IPS-18c (cell line): Measurements from ENCODE around the gene EEF2KMT.
"Not testable (repeated sequence)": the region's sequence is repeated elsewhere in the genome, so short reads cannot be mapped to it uniquely, and the experiment has no call there.

Source experiments
- H3K4me3 ChIP-seq: 2 replicates; pipeline ENCODE4 v1.7.0; 2013; ENCODE audit warnings: low read depth, mild to moderate bottlenecking, low read length, moderate library complexity; ENCODE audit not compliant: insufficient read depth
- H3K9me3 ChIP-seq: one replicate; pipeline ENCODE4 v1.6.1; 2013; ENCODE audit warnings: mild to moderate bottlenecking, low read length, moderate library complexity; ENCODE audit not compliant: control insufficient read depth, insufficient read depth

Gene EEF2KMT

DNA sequence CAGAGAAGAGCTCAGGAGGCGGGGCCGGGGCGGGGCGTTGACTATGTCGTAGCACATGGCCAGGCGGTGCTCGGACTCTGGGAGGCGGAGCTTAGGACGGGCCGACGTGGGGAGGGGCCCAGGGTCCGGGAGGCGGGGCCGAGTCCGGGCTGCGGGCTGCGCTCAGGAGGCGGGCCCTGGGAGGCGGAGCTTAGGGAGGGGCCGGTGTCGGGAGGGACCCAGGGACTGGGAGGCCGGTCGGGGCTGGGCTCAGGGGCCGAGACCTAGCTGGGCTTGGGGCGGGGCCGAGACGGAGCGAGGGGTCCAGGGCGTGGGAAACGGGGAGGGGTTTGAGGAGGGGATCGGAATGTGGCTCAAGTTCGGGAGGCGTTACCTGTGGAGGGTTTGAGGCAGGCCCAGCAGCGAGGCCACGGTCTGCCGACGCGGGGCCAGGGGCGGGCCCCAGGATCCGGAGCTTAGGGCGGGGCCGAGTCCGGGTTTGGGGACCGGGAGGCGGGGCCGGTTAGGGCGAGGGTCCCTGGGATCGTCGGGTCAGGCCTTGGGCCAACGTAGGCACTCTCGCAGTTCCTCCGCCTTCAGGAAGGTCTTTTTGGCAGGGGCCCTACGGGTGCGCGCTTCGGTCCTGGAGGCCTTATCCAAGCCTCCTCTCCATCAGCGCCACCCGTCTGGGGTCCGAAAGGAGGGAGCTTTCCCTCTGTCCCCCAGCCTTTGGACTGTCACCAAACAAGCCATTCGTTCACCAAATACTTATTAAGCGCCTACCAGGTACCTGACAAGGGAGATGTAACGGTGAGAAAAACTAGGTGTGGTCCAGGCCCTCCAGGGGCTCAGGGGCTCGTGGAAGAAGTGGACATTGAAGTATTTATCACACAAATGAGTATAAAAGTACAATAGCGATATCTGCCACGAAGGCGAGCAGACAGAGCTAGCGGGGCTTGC lies 895 bp upstream of the EEF2KMT start:
- not testable (repeated sequence) for H3K9me3 ChIP-seq
- H3K4me3 ChIP-seq, result peak overlapping the region; percentile 60; the same call in 1 of the 2 replicates

DNA sequence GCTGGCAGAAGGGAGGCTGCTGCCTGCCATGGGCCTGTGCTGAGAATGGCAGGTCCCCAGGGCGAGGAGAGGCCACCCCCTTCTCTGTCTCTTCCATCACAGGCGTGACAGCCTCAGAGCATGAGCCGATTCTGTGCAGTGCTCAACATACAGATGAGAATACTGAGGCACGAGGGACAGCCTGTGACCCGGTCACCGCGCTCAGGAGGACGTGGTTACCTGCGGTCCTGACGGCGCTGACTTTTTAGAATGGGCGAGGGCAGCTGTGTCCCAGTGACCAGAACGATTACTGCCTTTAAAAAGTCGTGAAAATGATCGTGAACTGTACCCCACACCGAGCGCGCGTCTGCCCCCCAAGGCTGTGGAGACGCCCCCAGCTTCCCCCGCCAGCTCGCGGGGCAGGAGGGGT lies 530 bp downstream of the EEF2KMT start:
- H3K9me3 ChIP-seq, result not testable (repeated sequence)
- H3K4me3 ChIP-seq, result peak overlapping the region; percentile 66

DNA sequence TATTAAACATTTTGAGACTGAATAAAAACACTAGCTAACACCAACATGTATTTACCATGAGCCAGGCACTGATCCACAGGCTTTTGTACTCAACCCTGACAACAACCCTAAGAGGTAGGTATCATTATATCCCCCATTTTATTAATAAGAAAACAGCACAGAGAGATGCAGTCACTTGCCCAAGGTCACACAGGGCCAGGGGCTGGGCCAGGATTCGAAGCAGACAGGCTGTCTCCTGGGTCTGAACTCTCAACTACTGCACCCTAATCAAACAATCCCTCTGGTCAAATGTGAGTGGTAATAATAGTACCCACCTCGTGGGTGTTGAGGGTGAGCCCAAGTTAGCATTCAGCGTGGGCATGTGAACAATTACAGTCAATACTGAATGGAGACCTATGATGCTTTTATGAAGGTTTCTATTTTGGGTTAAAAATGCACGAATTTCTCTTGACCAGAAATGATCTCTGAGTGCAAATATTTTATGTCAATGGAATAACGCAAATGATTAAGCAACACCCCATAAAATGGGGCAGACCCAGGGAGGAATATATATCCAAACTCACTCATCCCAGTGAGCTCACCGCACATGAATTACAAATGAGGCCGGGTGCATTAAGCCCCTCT lies 1.0 kb downstream of the EEF2KMT start:
- not testable (repeated sequence) for H3K9me3 ChIP-seq
- peak overlapping the region; percentile 66 for H3K4me3 ChIP-seq

DNA sequence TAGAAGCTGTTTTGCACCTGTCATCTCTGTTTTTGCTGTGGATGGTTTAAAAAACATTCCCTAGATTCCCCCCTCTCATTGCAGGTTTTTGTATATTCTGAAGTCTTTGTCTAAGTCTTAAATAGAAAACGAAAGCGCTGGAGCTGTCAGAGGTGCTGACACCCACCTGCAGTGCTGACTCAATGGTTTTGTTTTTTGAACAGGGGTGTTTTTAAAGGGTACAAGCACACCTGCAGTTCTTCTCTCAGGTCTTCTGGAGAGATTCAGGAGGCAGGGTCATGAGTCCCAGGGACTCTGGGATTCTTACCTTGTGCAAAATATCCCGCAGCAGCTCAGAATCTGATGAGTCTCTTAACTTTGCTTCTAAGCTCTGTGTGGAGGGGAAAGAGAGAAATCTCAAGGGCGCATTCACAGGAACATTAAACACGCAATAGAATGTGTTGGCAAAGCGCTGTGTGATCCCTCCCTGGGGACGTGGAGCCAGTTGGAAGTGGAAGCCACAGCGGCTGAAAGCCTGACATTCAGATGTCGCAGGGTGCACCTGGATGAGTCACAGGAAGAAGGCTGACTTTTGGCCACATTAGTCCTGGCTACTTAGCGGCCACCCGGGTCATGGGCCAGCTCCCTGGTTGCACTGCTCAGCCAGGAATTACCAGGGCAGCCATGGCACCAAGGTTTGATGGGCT lies 2.3 kb downstream of the EEF2KMT start:
- not testable (repeated sequence) for H3K9me3 ChIP-seq

DNA sequence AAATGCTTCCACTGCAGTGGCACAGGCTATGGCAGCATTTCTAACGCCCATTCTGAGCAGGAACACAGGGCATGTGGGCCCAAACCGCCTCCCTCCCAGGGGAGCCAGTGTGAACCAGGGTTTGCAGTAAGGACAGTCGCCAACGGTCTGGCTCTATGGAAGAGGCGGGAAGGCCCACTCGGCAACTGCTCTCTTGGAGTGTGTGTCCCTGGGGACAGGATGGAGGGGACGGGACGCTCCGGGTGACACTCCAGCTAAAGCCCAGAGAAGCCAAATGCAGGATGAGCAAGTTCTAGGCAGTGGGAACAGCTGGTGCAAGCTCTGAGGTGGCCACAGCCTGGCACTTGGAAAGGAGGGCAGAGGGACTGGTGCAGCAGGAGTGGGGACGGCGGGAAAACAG lies 3.8 kb downstream of the EEF2KMT start:
- not testable (repeated sequence) for H3K9me3 ChIP-seq

More for the DNA sequence above, 2.3 kb downstream of the EEF2KMT start:
- not testable (repeated sequence) for H3K4me3 ChIP-seq

DNA sequence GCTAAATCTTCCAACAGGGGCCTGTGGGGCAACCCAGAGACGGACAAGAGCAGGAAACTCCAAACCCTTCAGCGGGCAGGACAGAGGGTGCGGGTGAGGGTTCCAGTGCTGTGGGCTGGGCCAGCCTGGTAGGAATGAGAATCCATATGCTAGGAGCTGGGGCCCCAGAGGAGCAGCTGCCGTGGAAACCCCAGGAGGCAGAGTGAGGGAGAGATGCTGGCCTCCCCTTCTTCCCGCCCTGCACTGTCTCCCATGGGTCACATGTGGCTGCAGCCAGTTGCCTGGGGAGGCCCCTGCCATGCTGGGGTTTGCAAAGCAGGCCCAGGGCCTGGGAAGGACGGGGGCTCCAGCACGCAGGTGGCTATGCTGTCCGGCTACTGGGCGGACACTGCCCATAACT lies 4.5 kb downstream of the EEF2KMT start:
- not testable (repeated sequence) for H3K9me3 ChIP-seq, H3K4me3 ChIP-seq

More for the DNA sequence above, 3.8 kb downstream of the EEF2KMT start:
- not testable (repeated sequence) for H3K4me3 ChIP-seq

DNA sequence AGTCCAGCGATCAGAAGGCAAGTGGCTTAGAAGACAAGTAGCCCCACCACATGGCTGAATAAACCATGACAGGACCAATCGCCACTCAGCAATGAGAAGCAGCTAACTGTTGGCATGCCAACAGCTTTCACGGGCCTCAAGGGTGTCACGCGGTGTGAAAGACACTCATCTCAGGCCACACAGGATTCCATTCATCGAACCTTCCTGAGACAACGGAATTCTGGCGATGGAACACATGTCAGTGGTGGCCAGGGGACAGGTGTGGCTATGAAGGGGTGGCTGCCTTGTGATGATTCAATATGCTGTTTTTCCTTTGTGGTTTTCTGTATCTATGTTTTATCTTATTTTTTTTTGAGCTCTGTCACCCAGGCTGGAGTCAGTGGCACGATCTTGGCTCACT lies 7.0 kb downstream of the EEF2KMT start:
- not testable (repeated sequence) for H3K9me3 ChIP-seq, H3K4me3 ChIP-seq

DNA sequence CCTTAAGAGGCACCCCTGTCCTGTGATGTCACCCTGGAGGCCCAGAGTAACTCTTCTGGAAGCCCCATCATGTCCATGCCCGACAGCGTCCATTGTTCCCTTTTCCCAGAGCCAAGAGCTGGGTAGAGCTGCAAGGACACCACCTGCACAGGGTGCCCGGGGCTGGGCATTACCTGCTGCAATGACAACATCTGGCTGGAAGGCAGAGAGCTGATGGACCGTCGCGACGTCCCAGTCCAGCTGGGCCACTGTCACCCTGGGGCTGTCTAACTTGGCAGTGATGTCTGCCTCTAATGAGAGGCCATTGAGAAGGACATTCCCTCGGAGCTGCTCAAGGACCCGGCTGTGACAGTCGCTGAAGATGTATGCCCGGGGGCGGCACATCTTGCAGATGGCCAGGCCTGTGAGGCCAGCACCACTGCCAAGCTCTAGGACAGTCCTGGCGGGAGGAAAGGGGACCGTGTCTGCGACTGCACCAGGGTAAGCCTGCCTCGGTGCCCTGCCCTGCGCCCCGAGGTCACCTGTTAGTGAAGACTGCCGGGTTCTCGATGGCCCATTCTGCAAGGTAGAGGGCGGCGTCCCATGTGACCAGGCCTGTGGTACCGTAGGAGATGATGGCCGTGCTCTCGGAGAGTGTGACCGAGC lies 7.6 kb downstream of the EEF2KMT start:
- H3K4me3 ChIP-seq, H3K9me3 ChIP-seq: not testable (repeated sequence)

DNA sequence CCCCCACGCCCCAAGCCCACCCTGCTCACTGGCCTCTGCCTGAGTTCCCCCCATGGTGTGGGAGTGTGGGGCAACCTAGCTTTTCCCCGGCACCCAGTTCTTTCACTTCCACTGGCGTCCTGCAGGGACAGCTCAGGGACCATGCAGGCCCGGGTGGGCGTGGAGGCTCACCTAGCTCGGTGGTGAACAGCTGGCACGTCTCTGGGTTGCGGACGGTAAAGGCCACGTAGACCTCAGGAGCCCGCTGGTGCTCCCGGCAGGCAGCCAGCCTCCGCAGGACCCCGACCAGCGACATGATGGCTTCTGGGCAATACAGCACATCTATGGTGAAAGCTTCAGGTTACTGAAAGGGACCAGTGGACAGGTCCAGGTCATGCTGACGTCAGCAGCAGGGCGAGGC lies 8.7 kb downstream of the EEF2KMT start:
- H3K9me3 ChIP-seq, H3K4me3 ChIP-seq: not testable (repeated sequence)

DNA sequence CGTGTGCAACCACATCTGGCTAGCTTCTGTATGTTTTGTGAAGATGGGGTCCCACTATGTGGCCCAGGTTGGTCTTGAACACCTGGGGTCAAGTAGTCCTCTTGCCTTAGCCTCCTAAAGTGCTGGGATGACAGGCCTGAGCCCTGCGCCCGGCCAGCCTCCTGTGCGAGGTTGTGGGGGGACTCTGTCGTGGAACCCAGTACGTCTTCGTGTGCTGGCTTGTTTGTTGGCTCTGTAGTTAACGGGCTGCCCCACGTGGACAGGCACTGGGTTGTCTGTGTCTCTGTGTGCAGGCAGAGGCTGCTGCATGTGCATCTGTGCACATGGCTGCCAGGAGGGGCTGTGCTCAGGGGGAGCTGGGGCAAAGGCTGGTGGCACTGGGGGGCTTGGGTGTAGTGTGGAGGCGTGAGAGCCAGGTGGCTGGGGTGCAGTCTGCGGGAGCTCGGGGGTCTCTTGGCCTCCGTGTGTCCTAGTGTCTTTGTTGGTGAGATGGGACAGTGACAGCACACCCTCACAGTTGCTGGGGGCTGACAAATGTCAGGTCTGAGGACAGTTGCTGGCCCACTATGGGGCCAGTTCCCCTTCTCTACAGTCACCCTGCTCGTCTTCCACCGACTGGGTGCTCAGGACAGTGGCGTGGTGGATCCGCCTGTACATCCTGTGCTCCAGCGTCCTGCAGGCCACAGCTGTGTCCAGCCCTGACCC lies 9.4 kb downstream of the EEF2KMT start:
- not testable (repeated sequence) for H3K9me3 ChIP-seq, H3K4me3 ChIP-seq

DNA sequence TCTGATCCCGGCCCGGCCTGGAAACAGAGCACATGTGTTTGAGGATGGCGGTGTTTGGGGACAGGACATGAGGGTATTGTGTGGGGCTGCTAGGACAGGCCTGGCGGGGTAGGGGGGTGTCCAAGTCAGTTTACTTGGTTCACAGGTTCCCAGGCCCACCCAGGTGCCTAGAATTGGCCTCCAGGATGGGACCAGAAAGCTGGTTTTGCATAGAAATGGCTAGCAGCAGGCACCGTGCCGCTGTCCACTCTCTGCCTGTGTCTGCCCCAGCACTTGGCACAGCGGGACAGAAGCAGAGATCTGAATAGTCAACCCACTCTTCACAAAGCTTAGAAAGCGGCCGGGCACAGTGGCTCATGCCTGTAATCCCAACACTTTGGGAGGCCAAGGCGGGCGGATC lies 11.9 kb downstream of the EEF2KMT start:
- not testable (repeated sequence) for H3K4me3 ChIP-seq, H3K9me3 ChIP-seq

DNA sequence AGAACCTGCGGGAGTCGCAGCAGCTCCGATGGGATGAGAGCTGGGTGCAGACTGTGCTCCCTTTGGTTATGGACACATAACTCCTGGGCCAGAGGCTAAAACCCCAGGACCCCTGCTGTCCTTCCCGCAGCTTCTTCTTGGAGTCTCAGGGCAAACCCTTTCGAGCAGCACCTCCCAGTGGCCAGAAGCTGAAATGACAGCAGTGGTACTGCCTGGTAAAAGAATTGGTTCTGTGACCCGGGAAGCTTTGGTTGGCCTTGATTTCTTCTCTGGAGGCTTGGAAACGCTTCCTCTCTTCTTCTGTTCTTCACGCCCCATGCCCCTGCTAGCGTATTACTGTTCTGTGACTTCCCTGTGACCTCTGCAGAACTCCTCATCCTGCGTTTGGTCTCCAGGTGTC lies 12.8 kb downstream of the EEF2KMT start:
- not testable (repeated sequence) for H3K4me3 ChIP-seq, H3K9me3 ChIP-seq

DNA sequence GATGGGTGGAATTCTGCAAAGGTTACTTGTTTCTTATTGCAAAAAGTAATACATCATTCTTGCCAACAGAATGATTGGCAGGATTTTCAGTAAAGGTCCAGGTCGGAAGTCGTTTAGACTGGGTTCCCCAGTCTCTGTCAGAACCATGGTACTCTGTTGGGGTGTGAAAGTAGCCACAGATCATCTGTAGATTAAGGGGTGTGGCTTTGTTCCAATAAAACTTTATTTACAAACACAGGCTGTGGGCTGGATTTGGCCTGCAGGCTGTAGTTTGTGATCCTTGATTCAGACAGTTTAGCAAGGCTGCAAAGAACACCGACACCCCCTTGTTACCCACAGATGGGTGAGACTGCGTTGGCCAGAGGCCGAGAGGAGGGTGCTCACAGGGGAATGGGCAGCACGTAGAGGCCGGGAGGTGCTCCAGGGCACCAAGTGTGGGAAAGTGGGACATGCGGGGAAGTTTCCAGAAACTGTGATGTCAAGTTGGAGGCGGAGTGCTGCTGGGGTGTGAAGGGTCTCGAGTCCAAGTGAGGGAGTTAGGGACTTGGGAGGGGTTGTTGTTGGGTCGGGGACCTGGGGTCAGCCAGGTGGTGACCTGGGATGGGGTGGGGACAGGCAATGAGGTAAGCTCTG lies 13.4 kb downstream of the EEF2KMT start:
- H3K9me3 ChIP-seq, H3K4me3 ChIP-seq: not testable (repeated sequence)

DNA sequence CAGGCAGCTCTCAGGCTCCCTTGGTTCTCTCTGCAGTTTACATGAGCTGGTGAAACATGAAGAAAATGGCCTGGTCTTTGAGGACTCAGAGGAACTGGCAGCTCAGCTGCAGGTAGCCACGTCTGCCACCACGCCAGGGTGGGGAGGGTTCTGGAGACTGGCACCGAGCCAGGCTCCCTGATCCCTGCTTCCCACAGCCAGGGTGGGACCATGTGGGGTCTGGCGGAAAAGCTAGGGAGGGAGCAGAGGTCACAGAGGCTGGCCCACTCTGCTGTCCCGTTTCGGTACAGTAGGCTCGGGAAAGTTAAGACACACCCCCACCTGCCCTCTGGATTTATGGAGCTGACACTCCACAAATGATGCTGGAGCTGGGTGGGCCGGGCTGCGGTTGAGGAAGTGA lies 13.9 kb downstream of the EEF2KMT start:
- H3K9me3 ChIP-seq, result not testable (repeated sequence)

DNA sequence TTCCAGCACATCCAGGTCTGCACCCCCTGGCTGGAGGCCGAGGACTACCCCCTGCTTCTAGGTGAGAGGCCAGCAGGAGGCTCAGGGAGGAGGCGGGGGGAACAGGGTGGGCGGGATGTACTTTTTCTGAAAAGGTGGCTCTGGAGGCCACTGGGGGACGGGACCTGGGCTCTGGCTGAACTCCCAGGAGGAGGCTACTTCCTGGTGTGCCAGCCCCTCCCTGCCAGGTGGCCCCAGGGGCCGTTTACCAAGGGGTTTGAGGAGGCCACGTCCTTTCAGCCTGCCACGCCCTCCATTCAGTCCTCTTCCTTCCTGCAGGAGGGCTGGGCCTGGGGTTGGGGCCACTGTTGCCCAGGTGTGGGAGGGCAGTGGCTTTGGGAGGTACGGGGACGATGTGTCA lies 16.6 kb downstream of the EEF2KMT start:
- not testable (repeated sequence) for H3K4me3 ChIP-seq

More for the DNA sequence above, 13.9 kb downstream of the EEF2KMT start:
- H3K4me3 ChIP-seq, result not testable (repeated sequence)

DNA sequence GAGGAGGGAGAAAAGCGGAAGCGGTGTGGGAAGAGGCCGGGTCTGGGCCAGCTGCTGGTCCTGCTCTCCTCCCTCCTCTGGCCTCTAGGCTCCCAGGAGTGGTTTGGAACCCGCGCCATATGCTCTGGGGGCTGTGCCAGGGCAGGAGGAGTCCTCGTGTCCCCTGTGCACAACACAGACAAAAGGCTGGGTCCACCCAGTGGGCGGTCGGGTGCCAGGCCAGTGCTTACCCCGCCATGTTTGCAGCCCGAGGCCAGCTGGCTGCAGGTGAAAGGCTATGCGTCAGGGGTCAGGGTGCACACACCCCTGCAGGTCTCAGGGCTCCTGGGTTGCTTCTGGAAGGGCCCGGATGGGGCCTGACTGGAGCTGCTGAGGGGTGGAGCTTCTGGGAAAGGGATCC lies 17.1 kb downstream of the EEF2KMT start:
- not testable (repeated sequence) for H3K9me3 ChIP-seq, H3K4me3 ChIP-seq

More for the DNA sequence above, 16.6 kb downstream of the EEF2KMT start:
- not testable (repeated sequence) for H3K9me3 ChIP-seq

DNA sequence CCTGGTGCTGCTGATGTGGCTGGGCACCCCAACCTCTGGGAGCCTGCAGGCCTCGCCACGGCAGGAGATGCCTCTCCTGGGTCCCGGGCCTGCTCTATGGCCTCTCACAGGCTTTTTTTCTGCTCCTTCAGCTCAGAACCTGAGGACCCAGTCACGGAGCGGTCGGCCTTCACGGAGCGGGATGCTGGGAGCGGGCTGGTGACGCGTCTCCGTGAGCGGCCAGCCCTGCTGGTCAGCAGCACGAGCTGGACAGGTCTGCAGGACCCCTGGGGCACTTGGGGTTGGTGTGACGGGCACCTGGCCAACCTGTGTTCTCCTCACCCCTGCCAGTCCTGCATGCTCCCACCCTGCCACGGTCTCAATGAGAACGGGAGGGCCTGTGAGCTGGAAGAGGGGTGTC lies 19.0 kb downstream of the EEF2KMT start:
- no peak overlapping the region for H3K4me3 ChIP-seq
- no peaks in the 10 kb centered on the region for H3K9me3 ChIP-seq
